HG02642 (cell line): ENCODE measurements around the gene AREG.

ENCODE experiments used
- ATAC-seq: cut with Tn5 transposase; IDR thresholded peaks from one replicate; pipeline ENCODE4 v1.9.1; 2021; ENCODE audit warnings: mild to moderate bottlenecking; ENCODE audit not compliant: unreplicated experiment, poor library complexity

AREG gene

DNA sequence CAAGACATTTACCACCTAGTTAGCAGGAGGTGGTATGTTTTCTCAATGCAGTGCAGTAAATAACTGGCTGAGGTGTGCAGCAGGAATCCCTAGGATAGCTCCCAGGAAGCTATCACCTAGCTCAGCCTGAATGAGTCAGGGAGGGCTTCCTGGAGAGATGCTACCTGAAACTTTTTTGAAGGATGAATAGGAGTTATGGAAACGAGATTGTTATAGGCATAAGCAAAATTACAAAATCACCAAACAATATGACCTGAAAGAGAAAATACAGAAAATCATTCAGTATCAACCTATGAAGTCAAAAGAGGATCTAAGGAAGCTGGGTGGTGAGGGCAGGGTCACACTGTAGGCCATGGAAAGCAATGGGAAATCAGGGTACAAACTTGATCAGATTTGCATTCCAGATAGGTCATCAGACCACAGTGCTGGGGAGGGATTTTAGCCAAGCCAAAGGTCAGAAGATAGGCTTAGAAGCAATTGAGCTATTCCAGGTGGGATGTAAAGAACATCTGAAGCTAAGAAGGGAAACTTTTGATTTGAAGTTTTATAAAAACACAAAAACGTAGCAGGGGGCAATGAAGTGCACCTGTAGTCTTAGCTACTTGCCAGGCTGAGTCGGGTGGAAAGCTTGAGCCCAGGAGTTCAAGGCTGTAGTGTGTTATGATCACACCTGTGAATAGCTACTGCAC lies 11.3 kb downstream of the AREG start:
- no peak for ATAC-seq

DNA sequence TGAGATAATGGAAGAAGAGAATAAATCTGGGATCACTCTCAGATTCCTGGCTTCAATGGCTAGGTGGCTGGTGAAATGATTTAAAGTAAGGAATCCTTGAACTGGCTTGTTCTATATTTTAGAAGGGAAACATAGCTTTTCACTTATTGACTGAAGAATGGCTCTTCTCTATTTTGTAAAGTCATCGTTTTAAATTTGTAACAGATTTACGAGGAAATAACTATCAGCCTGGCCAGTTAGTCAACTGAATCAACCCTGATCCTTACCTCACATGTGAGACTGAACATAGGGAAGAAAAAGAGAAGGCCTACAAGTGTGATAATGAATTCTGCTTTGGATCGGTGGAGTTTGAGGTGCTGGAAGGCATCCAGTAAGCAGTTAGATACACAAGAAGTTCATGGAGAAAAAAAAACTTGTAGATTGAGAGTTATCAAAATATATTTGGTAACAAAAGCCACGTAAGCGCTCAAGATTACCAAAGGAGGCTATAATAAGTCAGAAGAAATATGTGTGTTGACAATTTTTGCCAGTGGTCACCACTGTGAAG lies 12.0 kb downstream of the AREG start:
- no peak for ATAC-seq

GRCh38 chr4:74460833-74461232 lies 15.9 kb downstream of the AREG start:
- ATAC-seq: no peak

DNA sequence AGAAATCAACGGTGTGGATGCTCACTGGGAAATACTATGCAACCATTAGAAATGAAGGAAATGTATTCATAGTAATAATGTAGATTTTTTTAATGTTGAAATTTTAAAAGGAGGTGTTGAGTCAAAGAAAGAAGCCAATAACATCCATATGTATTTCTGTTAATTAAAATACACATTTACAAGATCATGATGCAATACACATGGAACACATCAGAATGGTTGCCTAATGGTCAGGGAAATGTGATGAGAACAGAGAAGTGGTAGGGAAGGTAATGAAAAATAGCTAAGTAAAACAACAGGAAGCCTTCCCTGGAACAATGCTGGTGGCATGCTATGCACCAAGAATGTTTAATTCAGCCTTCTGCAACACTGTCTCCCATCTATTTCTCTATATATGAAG lies 18.2 kb downstream of the AREG start:
- no peak for ATAC-seq

DNA sequence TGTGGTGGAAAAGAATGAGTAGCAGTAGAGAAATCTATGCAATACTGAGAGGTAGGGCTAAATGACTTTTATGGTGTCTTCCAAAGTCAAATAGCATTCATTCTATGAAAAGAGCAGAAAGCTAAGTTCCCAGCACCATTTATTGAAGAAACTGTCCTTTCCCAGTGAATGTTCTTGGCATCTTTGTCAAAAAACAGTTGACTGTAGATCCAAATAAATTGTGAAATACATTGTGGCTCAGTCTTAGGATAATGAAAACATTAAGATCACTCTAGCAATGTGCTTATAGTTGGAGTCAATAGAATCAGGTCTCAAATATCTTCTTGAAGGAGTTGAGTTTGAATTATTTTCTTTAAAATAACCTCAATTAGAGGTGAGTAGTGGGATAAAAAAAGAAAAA lies 19.4 kb downstream of the AREG start:
- ATAC-seq: no peak

DNA sequence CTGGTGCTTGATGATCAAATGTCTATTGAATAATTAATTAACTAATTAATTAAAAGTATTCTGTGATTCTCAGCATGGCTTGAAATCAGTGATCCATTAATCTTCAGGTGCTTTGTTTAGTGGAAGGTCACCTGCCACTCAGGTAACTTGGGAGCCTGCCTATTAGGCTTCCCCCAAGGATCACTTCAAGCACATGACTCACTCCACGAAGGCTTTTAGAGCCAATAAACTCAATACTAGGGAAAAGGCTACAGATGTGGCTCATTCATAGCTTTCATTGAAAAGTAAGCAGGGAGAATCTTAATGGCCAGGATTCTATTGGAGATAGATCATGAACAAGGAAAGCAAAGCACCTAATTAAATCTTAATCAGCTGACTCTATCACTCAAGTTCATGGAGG lies 21.3 kb downstream of the AREG start:
- no peak for ATAC-seq

DNA sequence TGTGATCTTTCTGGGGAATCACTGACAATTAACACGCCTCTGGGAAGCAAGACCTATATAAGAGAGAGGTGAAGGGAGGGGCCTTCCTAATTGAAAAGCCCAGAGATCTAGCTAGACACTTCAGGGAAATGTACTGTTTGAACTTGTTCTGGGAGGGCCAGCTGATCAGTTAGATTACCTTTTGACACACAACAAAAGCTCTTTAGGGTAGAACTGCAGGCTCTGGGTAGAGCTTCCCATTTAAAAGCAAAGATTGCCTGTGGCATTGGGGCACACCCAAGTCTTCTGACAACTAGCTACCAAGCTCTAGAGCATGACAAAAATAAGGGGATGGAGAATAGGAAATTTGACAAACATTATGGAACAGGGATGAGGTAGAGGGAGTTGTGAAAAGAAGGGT lies 26.3 kb downstream of the AREG start:
- no peak for ATAC-seq

DNA sequence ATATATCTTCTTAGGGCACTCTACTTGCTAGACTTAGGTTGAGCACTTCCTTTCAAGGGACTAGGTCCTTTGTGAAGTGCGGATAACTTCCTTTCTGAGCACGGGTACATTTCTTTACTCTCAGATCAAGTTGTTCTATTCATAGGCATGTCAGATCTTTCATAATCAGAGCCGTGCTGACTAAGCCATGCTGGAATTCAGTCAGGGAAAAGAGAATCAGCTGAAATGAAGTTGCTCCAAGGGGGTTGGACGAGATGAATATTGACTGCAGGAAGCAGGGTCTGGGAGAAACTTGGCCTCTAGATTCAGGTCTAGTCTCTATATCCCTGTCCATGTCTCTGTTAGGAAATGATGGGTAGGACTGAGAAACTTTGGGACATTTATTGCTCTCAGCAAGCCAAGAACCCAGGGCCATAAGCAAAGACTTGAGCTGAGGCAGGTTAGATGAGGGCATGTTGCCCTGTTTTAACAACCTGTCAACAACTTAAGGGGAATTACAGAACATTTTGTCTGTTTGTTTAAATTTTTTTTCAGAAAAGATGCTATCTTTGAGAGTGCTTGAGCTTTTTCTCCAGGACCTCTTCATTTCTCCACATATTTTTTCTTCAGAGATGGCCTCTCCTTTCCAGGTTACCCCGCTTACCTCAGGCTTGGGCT lies 28.3 kb downstream of the AREG start:
- ATAC-seq: no peak

DNA sequence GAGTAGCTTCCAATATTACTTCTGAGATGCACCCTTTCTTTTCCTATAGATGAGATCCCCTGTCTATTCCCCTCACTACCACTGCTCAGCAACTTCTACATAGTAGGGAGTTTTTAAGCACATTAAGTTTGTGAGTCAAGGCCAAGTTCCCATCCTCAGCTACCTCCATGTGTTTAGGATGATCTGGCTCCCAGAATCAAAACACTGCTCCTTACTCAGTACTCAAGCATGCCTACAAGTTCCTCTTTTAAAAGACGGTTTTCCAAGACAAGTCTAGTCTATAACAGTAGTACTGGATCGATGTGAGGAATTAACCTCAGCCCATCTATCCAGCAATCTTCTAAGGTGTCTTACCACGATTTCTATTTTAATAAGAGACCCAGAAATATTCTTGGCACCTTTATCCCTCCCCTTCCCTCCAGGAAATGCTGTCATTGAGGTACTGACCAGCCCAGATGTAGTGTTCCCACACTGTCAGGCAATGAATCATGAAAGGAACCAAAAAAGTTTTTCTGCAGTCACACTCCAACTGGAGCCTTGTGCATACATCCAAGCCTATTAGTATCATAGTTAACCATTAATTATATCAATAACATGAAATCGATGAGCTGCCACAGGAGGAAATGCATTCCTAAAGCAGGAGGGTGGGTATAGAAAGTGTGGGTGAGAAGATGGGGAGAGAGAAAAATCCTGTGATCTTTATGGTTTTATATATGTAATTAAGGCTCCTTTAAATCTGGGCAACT lies 29.6 kb downstream of the AREG start:
- ATAC-seq: no peak

- no peak for ATAC-seq
Measured at GRCh38 chr4:74475091-74475800, 30.3 kb downstream of the AREG start.

- no peak for ATAC-seq
Measured at GRCh38 chr4:74475946-74476345, 31.0 kb downstream of the AREG start.

DNA sequence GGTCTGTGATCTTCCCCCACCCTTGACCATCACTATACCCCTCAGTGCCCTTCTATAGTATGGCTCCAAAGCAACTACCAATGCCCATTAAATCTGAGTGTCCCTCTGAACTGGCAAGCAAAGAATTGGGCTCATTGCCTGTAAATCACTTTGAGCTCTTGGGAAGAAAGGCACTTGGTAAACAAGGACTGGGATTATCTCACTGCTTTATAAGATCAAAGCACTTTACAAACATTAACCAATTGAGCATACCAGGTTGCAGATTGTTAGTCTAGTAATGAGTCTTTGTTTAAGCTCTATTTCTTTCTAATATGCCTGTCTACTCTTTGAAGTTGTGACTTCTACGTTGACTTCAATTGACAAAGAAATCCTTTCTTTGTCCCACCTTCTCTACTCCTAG lies 34.1 kb downstream of the AREG start:
- ATAC-seq: no peak

- ATAC-seq: no peak
Measured at GRCh38 chr4:74480267-74480666, 35.3 kb downstream of the AREG start.

DNA sequence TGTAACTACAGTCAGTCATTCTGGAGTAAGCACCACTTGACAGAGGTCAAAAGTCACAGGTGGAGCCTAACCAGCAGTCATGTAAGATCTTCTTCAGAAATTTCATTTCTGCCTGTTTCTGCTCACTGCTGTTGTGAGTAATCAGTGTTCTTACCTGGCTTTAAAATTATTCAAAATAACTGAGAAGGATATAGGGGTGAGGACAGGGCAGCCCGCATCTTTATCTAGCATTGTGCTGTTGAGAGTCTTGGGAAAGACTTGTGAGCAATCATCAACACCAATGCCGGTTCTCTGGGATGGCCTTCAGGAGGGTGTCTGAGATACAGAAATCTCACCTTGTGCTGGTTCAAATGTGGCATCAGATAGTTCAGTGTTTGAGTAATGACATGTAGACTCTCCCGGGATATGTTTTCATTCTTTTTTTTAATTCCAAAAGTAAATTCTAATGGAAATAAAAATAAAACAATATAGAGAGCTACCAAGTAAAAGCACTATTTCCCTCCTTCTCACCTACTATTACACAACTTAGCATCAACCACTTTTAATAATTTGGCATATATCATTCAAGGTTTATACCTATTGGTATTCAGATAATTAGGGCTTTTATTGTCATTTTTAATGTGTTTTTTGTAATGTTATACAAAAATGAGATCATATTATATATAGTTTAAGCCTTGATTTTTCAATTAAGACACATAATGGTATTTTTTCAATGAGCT lies 37.1 kb downstream of the AREG start:
- no peak for ATAC-seq

DNA sequence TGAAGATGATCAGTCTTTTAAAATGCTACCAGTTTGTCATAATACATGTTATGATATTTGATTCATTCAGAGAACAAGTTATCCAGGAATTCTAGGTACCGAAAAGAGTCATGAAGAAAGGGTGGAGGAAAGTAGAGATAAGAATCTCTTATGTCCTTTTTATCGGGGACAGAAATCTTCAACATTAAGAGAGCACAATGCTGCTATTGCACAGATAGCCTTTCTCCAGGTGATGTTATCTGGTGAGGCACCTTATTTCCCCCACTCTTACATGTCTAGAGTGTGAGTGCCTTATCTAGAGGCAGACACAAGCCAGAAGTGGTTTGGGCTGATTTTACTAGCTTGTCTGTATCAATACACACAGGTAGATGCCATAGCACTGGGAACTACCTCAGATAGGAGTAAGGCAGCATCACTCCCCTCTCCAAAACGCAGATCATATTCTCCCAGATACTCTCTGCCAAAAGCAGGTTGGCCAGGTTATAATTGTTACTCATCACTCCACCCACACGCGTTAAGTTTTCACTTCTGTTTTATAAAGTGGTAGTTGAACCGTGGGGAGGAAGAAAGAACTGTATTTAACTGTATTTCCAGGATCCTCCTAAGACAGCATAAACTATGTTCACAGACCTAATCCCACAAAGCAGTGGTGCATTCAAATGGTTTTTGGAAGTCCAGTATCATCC lies 38.4 kb downstream of the AREG start:
- no peak for ATAC-seq

DNA sequence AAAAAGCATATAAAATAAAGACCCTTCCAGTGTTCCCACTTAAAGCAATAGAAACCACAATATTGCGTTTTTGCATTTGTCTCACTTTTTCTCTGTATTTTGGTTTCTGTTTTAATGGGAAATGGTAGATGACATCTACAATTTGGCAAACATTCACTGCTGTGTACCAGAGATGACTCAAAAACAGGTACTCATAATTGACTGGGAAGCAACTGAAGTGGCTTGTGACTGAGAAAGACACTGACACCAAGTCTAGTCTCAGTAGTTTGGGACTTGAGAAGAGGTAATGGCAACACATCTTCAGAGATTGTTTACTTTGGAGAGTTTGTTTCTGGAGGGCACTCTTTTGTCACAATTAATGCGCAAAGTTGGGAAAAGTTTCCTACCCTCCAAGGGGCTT lies 42.0 kb downstream of the AREG start:
- no peak for ATAC-seq

GRCh38 chr4:74487771-74488170 lies 42.8 kb downstream of the AREG start:
- ATAC-seq: no peak

- no peak for ATAC-seq
Measured at GRCh38 chr4:74490736-74491135, 45.8 kb downstream of the AREG start.

- peak; percentile 52 for ATAC-seq
Measured at GRCh38 chr4:74499986-74500781, 55.2 kb downstream of the AREG start.
